GM21367 (cell line): Measurements from ENCODE around the gene GADL1.

ENCODE experiments used
- ATAC-seq: cut with Tn5 transposase; IDR thresholded peaks from one replicate; pipeline ENCODE4 v1.9.1; 2021; ENCODE audit not compliant: unreplicated experiment

The GADL1 gene

DNA sequence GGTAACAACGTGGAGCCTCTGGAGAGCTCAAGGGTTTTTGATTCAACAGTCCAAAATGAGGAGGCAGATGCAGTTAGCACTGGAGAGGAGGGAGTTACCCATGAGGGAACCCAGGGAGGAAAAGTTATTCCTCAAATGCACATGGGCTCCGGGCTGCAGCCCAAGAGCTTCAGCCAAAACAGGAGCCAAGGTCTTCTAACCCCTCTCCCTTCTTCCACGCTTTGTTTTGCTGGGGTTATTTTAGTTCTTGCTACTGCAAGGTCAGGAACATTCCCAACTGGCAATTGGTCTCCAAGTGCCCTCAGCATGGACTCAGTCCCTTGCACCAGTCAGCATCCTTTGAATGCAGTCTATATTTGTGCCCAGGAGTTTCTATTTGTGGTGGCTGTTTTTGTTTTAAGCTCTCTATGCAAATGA is 198.1 kb downstream of the GADL1 start:
- ATAC-seq = no peak

DNA sequence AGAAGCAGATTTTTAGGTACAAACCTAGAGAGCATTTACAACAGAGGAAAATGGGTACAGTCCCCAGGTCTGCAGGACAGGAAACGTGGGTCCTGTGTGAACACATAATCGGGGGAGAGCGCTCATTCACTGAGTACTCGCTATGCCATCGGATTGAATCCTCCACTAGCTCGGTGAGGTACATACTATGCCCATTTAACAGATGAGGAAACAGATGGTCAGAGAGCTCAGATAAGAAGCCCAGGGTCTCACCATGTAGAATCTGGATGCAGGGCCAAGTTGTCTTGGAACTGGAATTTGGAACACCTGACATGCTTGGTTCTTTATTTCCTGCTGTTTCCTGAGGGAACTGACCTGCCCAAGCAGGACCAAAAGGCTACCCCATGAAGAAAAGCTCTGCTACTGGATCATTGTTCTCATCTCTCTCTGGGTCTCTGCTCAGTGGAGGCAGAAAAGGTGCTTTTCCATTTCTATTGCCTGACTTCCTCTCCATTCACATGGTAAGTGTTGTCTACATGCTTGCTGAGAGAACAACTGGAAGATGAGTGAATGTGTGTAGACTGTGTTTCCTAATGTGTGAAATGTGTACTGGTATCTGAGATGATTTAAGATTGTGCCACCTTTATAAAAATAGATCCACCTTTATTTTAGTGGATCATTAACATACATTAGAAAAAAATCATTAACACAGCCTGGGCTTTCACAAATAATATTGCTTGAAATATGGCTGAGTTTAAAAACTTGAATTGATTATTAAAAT is 199.0 kb downstream of the GADL1 start:
- ATAC-seq = no peak

DNA sequence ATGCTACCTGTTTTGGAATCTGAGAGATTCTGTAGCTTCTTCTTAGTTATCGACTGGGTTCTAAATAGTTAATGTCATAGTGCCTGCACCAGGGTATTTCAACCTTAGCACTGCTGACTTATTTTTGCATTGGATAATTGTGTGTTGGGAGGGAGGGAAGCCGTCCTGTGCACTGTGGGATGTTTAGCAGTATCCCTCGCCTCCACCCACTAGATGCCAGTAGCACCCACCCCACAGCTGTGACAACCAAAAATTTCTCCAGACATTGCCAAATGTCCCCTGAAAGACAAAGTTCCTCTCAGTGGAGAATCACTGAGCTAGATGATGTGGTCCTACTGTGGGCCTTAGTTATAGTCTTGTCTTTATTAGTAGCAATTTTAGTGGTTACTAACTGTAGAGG is 199.8 kb downstream of the GADL1 start:
- no peak for ATAC-seq

DNA sequence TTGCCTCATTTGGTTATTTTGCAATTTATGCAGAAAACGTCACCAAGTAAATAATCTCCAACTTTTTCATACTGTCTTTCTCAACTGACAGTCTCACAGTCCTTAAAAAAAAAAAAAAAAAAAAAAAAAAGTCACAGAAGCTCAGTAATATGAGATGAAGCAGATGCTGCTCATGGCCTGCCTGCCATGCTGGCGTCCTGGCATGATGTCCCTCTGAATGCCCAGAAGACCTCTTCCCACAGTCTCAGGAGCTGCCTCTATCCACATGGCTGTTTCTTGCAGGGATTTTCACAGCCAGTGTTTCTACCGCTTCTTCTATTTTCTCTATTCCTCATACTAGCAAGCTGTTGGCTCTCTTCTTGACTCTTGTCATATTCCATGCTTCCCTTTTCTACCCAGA is 200.3 kb downstream of the GADL1 start:
- ATAC-seq = no peak

DNA sequence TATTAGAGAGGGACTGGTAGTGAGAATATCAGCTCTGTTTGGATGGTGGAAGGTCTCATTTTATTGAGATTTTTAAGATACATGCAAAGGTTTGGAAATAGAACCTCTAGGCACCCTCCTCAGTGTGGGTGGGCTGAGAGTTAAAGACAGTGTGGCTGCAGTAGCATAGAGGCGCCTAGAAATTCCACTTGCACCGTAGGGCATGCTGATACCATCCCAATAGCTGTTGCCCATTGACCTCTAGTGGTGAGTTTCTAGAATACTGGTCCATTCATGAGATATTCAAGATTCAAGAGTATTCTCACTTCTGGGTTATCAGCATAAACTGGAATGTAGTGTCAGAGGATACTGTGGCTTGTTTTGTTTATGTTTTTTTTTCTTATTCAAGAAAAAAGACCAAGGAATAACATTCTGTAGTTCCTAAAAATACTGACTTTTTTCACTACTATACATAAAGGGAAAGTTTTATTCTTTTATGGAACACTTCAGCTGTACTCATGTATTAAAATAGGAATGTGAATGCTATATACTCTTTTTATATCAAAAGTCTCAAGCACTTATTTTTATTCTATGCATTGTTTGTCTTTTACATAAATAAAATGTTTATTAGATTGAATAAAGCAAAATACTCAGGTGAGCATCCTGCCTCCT is 200.9 kb downstream of the GADL1 start:
- peak; percentile 94 for ATAC-seq

DNA sequence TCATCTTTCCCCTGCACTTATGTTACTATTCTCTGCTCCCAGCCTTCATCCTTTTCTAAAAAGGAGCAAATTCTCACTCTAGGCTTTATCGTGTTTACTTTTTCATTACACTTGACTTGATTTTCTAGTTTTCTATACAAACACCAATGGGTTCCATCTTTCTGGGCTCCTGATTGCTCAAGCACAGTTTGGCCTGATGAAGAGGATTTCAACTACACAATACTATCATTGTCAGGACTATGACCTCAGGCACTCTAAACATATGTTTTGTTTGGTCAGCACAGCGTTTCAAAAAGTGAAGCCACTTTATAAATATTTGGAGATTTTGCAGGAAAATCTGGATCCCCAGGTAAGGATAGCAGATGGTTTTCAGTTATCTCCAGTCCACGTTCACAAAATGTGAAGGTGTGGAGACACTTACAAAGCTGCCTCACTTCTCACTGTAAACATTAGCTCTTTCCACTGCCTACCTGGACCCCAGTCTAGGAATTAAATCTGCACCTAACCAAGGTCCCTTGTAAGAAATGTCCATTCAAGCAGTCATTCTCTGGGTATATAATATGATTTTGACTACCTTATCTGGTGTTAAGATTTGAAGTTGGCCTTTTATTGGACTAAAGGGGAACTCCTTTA is 201.8 kb downstream of the GADL1 start:
- no peak for ATAC-seq

DNA sequence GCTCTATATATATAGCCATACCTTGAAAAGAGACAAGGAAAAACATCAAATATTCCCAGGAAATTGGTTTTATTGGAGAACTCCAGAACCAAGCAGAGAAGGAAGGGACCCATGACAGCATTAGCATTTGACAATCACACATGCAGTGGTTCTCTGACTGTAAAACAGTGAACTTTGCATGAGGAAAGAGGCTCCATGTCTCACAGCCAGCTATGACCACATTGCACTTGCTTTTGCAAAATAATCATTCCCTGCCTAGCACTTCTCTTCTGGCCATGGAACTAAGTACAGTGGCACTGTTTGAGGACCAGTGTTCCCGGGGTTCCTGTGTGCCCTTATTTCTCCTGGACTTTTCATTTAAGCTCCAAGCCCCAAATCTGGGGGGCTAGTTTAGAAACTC is 202.5 kb downstream of the GADL1 start:
- no peak for ATAC-seq

DNA sequence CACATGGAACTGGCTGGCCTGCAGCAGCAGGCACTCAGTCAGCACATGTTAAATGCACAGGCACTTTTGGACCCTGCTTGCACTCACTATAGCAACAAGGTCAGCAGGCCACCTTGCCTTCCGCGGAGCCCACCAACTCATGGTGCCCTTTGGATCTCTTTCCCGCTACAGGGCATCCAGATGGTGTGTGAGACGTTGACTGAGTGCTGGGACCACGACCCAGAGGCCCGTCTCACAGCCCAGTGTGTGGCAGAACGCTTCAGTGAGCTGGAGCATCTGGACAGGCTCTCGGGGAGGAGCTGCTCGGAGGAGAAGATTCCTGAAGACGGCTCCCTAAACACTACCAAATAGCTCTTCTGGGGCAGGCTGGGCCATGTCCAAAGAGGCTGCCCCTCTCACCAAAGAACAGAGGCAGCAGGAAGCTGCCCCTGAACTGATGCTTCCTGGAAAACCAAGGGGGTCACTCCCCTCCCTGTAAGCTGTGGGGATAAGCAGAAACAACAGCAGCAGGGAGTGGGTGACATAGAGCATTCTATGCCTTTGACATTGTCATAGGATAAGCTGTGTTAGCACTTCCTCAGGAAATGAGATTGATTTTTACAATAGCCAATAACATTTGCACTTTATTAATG is 203.1 kb downstream of the GADL1 start:
- no peak for ATAC-seq

DNA sequence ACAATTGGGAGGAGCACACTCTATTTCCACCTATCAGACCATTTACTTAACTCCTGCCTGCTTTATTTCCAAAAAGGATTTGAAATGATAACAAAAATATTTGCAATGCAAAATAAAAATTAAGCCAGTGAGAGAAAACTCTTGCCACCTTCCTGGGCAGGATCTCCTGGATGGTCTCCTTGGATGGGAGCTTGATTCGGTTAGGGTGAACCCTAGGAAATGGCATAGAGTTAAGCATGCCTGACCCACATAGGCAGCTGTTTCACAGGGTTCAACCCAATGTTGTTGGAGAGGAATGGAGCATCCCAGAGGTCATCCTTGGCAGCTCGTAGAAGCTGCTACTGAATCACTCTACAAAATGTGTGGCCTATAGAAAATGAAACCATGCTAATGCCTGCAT is 204.3 kb downstream of the GADL1 start:
- ATAC-seq = no peak

DNA sequence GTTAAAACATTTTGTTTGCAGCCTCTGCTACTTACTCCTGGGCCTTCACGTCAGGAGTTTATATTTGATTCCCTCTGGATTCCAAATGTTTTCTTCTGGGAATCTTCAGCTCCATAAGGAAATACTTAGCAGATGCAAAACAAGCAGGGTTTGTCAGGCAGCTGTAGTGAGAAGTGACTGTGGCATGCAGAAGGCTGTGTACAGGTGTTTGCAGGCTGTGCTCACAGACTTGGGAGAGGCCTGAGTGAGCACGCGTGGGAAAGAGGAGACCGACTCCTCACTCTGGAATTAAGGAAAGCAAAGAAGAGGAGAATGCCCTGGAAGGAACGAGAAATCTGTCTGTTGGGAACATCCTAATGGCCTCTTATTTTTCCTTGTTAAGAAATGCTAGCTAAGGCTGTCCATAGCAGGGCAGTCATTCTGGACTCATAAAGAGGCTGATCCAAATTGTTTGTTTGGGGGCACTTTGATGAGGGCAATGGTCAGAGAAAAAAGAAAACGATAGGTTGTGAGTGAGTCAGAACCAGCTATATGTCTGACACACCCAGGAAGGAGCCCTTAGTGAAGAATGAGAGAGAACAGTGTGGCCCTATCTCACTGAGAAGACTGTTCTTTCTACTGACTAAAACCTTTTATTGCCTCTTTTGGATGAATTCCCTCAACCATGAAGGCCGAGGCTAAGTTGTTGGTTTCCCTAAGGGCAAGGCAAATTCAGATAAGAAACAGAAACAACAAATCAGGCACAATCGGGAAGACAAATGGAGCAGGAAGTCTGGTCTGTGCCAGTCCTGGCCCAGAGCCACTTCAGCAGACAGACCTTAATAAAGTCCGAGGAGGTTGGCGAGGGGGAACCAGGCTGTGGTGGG is 205.5 kb downstream of the GADL1 start:
- no peak for ATAC-seq

DNA sequence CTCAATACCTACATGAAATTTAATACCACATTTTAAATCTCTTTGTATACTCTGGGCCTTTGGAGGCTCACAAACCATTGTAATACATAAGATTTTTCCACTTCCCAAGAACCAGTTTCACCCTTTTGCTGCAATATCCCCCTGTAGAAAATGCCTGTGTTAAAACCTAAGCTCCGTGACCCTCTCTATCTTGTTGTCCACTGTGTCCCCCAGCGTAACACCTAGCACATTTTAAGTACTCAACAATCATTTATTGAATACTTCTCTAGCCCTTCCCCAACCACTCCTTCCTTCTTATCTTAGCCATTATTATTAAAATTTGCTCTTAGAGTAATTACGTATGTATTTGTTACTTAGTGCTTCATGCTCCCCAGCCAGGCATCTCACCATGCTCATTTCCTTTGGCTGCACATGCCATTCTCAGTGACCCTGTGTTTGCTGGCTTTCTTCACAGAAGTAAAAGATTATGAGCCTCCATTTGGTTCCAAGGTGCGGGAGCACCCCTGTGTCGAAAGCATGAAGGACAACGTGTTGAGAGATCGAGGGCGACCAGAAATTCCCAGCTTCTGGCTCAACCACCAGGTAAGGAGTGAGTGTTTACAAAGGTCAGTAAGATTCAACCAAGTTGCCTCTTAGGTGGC is 206.4 kb downstream of the GADL1 start:
- no peak for ATAC-seq

DNA sequence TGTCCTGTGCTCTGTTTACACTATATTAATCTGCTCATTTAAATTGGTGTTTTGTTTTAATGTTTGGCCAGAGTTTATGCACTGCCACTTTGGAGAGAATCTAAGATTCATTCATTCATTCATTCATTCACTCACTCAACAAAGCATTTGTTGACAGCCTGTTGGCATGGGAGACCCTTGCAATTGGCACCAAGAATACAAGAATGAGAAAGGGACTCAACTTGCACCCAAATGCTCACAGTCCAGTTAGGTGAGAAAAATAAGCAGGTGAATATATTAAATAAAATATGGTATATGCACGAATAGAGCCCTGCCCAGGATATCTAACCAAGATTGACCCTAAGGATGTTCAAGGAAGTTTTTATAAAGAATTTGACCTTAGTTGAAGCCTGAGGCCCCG is 207.7 kb downstream of the GADL1 start:
- no peak for ATAC-seq

DNA sequence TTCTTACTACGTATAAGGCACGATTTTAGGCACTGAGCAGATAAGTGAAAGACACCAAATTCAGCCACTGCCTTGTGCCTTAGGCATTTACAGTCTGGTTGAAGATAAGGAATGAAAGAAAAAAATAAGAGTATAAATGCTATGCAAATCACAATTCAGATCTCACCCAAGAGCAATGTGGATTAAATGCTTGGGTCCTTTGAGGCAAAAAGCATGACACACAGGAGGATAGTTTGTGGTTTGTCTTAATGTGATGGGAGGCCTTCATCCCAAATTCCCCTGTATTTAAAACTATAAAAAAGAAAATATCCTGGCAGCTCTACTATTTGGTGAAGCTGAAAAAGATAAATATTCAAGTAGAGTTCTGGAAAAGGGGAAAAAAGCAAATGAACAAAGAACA is 208.3 kb downstream of the GADL1 start:
- no peak for ATAC-seq

DNA sequence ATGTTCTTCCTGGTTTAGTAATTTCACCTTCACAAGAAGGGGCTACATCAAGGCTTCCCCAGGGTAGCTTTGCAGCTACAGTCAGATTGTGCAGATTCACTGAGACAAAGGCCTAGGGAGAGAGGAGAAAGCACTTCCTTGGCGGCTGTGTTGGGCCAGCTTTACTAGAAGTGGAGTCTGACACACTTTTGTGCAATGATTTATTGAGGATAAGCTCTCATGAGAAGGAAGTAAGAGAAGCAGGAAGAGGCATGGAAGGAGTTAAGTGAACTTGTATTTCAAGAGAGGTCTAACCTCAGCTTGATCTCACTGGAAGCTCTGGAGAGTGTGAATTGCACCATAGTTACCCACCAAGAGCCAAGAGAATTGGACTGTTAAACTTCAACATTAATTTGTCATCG is 209.2 kb downstream of the GADL1 start:
- ATAC-seq = no peak

DNA sequence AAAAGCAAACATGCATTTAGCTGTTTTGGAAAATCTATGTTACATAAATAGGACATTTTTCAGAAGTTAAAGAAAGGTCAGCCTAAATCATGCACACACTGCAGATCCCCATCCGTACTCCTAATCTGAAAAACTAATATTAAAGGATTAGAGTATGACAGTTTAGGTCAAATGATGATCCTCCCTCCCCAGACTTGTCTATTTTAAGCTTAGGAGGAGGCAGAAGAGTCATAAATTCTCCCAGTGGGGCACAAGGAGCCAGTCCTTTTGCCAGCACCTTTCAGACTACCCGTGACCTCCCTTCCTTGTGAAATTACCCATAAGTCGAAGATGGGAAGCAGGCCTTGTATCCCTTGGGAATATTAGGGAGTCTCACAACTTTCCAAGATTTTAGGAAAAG is 210.1 kb downstream of the GADL1 start:
- no peak for ATAC-seq

DNA sequence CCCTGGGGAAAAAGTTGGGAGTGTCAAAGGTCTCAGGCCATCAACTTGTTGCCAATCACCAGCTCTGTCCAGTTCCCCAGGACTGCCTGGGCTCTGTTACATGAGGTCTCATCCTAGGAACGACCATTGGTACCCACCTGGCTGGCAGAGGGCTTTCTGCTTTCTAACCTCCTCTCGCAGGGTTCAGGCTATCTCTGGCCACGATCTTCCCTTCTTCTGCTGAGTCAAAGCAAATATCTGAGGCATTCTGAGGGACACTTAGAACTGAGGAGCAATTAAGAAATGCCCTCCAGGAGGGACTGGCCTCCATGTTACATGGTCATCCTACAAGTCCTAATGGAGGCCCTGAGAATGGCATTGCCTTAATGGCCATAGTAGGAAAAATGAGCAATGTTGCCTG is 210.7 kb downstream of the GADL1 start:
- no peak for ATAC-seq

DNA sequence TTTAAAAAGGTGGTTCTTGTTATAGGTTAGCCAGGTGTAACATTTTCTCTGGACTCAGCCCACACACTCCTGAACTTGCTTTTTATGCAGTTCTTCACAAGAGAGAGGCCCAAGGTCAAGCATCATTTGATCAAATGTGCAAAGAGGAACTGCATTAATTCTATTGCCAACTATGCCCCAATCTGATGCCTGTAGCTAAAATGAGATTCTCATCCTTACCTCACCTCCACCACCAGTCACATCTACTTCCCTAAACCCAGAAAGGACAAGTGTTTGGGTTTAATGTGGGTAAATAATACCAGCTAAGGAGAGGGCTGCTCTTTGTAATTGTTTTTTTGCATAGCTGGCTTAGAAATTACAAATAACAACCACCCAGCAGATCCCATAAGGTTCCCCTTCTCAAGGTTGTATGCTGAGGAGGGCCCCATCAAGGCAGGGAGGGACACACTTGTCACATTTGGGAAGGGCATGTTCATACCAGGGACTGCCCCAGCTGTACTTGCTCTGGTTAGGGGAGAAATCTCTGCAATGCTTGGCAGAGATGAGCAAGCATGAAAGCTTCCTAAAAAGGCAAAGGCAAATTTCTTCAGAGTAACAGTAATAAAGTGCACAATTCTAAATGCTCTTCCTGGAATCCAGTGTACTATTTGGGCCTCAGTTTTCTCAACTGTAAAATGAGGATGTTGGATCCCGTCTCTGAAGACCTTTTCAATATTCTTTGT is 211.9 kb downstream of the GADL1 start:
- no peak for ATAC-seq

DNA sequence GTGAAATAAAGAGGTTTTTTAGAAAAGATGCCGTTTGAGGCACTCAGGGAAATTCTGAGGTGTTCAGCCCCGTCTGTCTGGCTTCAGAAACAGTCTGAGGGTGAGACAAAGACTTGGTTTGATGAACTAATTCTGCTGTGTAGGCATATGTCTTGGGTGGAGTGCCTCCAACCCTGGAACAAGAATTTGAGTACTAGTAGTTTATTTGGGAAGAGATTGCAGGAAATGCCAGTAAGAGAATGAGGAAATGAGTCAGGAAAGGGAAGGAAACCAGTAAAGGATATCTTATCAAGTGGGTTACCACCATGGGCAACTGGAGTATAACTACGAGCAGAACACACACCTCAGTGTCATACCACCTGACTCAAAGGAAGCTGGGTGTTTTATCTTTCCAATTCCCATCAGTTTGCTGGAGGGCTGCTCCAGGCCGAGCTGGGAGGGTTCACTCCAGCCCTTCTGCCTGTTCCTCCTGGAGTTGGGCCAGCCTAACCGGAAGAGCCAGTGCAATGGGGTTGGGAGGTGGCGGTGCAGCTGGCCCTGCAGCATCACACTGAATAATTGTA is 212.7 kb downstream of the GADL1 start:
- no peak for ATAC-seq
